ENCODE measurements around the gene APOBEC3A.

- TF ChIP-seq MAFK (IDR thresholded peaks at IDR 0.05; ENCODE audit: low read depth, low read length) (no peak), SRF (IDR thresholded peaks at IDR 0.05; ENCODE audit: low read depth, low read length) (no peak)
Measured at GRCh38 chr22:38955250-38955905, 2.0 kb upstream of the APOBEC3A start.
